Stimulated activated CD4-positive, alpha-beta T cell treated with anti-CD3 and anti-CD28 coated beads, Interleukin-4, amount 100 ng/mL, for 48 hours (primary cell): ENCODE data around the gene RNF39.

Source experiments
- DNase-seq, 2 donors: peaks; one replicate each; pipeline ENCODE4 v3.0.0-alpha.2; 2020; ENCODE audit warnings: low read depth in 2 of 2

RNF39 gene

DNA sequence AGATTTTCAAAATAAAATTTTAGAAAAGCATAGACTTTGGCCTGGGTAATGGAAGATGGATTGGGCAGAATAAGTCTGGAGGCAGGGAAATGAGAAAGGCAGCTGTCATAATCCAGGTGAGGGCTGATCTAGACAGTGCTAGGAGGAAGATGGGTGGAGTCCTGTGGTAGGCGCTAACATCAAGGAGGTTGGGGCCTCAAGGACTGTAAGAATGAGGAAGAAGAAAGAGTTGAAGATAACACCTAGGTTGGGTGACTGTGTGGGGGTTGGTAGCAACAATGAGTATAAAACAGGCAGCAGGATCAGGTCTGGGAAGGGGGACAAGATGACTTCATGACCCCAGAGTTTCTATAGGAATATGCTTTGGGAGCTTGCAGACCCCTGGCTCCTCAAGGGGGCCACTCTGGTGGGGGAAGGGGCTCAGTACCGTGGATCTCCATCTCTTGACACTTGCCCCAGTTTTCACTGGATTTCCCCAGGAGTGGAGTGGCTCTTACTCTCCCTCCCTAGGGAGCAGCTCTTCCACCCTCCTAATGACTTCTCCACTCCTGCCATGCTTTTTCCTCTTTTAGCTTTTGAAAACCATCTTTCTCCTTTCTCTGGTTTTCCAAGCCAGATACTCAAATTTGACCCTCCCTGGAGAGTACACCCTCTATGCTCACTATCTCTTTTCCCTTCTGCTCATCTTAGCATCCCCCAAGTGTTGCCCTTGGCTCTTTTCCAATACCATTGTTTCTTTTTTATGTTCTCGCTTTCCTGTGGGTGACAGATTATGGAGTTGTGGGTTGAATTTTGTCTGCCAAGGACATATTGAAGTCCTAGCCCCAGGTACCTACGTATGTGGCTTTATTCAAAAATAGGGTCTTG lies 22.6 kb upstream of the RNF39 start:
- no peak for DNase-seq

DNA sequence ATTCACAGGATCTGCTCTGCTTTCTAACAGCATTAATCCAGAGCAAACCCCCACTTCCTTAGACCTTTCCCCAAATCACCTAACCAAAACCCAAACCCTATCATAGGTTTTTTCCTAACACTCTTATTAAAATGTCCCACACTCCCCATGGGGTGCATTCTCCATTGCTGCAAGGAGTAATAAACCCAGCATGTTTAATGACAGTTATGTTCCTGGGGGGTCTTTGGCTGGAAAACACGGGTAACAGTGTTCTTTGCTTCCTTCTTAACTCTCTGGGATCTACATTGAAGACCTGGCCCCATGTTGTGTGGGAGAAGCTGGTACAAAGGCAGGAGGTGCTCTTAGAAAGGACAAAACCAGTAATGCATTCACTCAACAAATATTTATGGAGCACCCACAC lies 21.3 kb upstream of the RNF39 start:
- DNase-seq = no peak

DNA sequence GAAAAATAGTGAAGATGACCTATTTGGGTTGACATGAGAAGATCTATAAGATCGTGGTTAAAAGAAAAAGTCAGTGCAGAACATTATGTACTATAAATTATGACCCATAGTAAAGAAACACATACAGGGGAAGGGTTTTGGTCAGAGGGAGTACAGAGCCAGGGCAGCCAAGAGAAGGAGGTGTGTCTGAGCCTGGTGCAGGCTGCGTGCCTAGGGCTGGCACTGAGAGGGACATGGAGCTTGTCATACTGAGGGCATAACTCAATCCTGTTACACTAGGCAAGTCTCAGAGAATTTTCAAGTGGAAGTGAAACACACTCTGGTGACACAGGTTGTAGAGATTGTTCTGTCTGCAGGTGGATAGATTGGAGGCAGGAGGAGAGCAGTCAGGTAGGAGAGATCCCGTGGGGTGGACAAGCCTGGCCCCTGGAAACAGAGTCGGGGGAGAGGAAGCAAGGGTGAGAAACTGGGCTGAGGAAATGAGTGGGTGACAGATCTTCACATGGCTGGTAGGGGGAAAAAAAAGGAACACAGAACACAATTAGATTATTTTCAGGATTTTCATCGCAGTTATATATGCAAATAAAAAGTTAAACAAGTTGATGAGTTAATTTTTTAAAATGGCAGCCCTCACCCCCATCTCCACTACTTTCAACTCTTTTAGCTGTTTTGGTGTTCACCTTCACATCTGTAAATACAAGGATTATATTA lies 18.5 kb upstream of the RNF39 start:
- DNase-seq = no peak

DNA sequence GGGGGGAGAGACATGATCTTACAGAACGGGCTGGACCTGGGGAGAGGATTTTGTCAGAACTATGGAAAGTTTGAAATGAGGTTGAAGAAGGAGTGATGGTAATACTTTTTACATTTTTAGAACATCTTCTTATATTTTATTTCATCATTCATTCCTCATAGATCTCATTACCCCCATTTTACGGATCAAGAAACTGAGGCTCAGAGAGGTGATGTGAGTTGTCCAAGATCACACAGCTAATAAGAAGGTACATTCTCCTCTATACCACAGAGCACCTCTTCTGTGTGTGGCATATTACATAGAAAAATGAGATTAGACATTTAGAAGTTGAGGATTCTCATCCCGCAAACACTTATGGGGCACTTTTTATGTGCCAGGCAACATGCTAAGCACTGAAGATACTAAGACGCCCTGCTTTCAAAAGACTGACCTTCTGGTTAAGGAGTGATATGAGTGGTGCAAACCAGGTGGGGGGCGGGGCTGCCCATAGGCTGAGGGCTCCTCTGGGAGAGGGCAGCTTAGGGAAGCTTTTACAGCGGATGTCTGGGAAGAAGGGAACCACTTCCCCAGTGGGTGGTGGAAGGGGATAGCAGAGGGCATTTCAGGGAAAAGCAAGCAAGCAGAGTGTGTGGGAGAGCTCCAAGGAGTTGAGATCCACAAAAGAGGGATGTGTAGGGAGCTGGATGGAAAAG lies 17.4 kb upstream of the RNF39 start:
- no peak for DNase-seq

DNA sequence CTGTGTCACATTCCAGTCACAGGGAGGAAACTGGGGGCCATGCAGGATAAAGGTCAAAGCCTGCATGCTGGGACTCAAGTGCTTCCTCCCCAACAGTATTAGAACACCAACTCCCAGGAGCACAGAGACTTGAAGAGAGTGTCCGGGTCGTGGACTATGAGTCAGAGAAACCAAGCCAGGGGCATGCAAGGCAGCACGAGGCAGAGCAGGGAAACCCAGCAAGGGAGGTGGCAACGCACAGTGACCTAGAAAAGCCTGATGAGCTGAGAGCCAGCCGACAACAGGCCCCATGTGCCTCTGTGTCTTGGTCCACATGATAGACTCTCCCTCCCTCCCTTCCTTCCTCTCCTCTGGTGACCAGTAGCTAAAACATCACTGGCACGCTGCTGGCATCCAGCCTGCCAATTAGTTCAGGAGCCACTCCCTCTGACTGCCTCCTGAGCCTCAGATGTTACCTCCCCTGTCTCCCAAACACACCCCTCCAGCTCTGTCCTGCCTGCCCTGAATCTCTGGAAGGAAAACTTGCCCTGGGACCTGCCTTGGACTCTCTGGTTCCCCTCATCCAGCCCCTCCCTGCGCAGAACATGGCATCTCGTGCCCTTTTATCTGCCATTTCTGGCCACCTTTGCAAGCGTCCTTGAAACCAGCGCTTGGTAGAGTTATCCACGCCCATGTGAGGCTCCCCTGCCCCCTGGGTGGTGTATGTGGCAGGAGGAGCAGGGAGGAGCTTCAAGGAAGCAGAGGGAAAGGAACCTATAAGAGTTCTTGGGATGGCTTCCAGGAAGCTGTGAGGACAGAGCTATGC lies 16.2 kb upstream of the RNF39 start:
- DNase-seq = no peak

DNA sequence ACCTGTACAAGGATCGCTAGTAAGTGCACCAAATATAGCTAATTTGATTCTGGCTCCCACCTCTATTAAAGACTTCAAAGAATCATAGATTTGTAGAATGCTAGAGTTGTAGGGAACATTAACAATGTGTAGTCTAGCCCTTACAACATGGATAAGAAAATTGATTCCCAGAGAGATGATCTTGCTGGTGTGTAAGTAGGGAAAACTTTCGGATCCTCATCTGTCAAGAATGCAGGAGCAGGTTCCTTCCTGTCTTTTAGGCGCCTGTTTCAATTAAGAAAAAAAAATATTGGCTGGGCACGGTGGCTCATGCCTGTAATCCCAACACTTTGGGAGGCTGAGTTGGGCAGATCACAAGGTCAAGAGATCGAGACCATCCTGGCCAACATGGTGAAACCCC lies 12.3 kb upstream of the RNF39 start:
- DNase-seq = no peak

DNA sequence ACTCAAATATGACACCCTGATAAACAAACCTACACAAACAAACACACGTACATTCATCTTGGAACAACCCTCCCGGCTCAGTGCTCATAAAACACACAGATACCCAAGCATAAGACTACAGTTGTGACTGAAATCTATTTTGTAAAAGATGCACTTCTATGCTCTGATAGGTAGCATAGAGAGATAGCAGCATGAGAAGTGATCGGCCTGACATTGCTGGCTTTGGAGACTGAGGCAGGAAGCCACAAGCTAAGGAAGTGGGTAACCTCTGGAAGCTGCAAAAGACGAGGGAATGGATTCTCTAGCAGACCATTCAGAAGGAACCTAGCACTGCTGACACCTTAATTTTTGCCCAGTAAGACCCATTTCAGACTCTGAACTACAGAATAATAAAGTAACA lies 1.6 kb upstream of the RNF39 start:
- DNase-seq = no peak

DNA sequence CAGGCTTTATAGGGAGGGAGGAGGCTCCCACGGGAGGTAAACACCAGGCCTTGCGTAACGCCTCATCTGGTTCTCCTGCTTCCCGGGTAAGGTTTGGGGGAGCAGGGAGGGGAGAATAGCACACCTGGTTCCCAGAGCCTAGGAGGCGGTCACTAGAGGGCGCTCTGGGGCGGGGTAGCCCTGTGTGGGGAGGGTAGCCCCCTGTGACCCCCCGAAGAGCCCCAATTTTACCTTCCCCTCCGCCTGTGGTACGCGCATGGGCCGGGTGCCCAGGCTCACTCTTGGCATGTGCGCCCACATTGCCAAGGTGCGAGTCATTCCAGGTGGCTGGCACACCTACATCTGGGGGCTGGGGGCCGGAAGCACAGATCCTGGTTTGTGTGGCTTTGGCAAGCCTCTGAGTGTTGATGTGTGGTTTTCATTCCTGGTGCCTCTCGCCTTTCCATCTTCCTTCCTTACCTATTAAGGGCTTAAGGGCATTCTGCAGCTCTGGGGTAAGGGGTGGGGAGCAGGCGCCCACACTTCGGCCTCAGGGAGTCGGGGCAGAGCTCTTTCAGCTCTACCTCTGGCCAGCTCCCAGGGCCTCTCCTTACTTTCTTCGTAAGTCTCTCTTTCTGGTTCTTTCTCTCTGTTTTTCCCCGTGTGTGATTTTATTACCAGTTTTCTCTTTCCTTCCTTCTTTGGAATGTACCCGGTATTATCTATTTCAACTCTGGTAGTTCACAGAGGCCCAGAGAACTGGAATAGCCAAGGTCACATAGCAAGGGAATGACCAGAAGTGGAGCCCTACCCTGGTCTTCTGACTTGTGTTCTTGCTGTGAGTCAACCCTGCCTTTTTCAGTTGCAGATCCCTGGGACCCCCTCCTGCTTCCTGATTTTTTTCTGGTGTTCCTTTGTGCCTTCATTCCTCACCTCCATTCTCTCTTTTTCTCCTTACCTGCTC lies 492 bp upstream of the RNF39 start:
- DNase-seq = no peak

DNA sequence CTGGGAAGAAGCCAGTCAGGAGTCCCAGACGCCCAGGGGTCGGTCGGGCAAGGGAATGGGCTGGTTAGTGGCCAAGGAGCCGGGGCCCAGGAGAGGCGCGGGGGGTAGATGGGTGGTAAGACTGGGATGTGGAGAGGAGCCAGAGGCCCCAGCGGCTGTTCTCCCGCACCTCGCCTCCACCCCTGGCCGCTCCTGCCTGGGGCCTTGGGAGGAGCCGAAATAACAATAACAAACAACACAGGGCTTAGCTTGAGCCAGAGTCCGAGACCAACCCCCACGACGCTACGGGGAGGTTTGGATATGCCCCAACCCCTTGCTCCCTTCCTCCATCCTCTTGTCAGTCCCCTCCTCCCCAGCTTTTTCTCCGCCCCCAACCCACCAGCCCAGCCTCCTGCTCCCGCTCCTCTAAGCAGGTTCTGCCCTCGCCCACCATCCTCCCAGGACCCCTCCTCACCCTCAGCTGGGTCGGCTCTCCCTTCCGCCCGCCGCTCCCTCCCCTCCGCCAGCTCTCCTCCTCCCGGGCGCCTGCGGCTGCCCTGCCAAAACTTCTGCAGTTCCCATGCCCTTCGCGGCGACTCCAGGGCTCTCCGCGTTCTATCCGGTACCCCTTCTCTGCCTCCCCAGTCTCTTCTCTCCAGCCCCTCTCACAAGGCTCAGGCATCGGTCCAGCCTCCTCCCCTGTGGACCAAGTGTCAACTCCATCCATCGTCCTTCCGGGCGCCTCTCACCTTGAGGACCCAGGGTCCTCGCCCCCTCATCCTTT lies 1.1 kb downstream of the RNF39 start:
- DNase-seq = no peak

DNA sequence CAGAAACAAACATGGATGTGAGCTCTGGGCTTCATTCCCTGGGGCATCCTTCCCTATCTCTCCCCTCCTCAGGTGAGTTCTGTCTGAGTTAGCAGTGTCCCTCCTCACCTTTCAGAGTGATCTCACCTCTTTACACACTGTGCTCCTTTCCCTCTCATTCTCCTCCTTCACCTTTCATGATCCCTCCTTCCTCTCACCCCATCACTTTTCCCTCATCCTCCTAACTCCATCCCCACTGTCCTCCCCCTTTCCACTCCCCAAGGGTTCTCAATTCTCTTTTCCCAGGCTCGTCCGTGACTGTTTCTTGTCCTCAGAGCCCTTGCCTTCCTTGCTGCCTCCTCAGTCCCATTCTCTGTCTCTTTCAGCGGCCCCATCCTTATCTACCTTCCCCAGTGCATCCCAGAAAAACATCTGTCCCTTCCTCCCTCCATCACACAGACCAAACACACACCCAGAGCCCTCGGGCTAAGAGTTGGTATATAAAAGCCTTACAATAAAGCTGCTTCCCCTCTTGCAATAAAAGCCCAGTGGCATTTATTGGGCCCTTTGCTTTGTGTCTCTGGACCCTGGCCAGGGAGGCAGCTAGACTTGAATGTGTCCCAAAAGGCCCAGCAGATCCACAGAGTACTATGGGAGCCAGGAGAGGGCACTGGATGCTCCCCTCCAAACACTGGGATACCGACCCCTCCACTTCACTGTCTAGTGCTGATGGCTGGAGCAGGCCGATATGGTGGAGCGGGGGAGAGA lies 1.9 kb downstream of the RNF39 start:
- no peak for DNase-seq

DNA sequence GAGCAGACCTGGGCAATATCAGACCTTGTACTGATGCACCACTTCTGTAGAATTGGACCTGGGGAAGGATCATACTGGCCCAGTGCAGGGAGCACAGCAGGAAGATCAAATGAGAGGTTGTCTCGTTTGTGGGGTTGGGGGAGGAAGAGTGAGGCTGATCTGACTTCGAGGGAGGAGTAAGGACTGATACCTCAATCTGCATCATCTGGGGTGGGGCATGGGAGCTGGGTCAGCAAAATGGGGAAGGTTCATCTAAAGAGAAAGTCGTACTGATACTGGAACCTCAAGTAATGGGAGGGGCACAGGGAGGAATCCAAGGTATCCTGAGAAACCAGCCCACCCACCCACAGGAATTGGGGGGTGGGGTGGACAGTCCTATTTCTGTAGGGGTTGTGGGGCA lies 3.7 kb downstream of the RNF39 start:
- no peak for DNase-seq

DNA sequence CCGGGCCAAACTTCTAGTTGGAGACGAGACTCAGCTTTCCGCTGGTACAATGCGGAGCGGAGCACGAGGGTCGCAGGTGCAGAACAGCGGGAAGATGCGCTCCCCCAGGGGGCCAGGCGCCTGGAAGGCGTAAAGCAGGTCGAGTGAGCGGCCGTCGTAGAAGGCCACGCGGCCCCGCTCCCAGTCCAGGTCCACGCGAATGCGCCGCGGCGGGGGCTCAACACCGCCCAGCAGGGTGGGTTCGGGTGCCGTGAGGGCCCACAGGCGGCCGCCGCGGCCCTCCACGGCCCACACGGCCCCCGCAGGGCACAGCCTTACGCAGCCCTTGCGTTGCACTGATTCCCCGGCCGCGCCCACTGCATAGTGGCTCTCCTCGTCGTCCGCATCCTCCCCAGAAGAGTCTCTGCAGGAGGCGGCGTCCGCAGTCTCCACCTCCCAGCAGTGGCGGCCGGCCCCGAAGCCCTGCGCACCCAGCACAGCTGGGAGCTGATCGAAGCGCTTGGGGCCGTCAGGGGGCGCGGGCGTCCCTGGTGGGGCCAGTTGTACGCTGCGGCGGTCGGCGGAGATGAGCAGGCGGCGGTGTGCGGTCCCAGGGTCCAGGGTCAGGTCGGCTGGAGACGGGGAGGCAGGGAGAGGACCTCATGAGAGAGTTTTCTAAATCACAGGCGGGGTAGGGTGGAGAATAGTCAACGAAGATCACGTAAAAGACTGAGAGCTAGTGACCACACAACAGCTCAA lies 4.3 kb downstream of the RNF39 start:
- no peak for DNase-seq

DNA sequence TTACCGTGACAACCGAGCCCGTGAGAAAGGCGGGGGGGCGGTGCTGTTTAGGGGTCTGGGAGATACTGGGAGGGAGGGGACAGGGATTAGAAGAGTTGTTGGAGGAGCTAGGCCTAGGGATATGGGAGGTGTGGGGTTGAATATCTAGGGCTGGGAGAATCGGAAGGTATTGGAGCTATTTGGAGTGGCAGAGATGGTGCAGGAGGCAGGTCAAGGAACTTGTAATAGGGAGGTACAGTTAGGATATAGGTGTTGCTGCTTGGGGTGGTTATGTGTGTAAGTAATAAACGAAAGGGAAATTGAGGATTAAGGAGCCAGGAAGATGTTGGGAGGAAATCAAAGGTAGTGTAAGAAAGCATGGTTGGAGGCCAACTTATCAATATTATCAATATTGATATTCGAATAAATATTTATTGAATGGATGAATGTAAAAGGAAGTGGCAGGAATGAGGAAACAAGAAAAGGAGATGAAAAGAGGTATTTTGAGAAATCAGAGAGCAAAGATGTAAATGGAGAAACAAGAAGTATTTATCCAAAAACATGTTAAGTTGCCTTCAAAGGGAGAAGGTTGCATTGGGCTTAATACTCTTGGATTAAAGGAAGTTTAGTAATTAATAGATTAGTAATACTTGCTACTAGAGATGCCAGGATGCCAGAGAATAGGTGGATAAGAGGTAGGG lies 8.0 kb downstream of the RNF39 start:
- DNase-seq = no peak

DNA sequence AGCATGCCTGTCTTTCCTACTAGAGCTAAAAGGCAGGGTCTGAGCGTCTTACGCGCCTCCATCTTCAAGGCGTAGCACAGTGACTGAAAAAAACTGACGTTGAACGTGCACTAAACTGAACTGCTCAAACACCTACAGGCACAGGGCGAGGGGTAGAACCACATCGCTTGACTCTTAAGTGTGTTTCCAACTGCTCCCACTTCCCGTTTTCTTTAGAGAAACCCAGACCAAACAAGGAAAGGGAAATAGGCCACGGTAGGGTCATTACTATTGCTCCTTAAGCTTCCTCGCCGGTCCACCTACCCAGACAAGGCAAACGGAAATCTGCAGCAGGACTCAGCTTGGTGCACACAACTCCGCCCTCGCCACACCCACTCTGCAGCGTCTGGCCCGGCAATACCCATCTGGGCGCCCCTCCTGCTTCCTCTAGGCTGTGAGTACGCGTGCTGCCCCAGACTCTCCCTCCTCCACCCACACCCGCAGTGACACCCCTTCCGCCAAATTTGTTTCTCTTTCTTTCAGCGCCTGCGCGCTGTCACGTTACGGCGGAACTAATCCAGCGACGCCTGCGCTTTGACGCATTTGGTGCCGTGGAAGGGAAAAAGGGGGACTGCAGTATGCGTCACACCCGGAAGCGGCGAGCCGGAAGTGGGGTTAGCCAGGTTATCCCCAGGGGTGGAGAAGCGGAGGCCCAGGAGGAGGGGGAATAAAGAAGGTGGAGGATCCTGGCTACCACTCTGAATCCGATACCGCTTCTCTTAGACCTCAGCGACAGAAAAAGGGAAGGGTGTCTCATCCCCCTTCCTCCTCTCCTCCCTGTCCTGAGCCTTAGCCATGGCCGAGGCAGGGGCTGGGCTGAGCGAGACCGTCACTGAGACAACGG lies 8.8 kb downstream of the RNF39 start, which contains the start of gene PPP1R11:
TSS of gene PPP1R11 (plus strand) at position 622 of the 883 bp plus-strand sequence. CDS start at position 835, 213 bp downstream.
- peak; percentile 93 to 98 for DNase-seq

DNA sequence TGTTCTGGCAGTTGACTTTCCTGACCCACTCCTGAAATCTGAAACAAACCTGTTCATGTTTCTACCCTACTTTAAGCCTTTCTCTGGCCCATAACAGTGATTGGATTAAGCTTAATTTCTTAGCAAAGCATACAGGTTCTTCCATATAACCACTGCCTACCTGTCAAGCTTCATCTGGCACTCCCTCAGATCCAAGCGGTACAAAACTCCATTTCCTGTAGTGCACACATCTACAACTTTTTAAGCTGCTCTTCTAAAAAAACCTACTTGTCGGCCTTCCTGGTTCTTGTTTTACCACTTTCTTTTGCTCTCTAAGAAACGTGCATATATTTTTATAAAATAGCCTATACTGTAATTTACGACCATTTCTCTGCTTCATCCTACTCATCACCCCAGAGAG lies 9.5 kb downstream of the RNF39 start:
- DNase-seq = no peak

DNA sequence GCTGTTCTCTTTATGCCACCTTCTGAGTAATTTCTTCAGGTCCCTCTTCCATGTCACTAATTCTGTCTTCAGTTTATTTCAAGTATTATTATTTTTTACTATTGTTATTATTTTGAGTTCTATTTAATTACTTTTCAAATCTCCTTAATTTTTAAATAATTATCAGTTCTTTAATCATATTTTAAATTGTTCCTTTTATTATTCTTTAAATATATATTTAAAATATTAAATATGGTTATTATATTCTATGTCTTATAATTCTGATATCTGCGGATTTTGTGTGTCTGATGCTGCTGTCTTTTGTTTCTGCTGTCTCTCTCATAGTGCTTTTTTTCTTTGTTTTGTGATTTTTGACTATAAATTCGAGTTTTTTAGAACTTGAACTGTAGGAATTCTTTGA lies 12.3 kb downstream of the RNF39 start:
- no peak for DNase-seq
